Stimulated activated CD4-positive, alpha-beta T cell treated with anti-CD3 and anti-CD28 coated beads, Interleukin-2, amount 100 ng/mL, for 24 hours (primary cell): ENCODE results near the gene GLI3.

Experiments
- DNase-seq, 2 donors: peaks; one replicate each; pipeline ENCODE4 v3.0.0-alpha.2; 2020

GLI3 gene

DNA sequence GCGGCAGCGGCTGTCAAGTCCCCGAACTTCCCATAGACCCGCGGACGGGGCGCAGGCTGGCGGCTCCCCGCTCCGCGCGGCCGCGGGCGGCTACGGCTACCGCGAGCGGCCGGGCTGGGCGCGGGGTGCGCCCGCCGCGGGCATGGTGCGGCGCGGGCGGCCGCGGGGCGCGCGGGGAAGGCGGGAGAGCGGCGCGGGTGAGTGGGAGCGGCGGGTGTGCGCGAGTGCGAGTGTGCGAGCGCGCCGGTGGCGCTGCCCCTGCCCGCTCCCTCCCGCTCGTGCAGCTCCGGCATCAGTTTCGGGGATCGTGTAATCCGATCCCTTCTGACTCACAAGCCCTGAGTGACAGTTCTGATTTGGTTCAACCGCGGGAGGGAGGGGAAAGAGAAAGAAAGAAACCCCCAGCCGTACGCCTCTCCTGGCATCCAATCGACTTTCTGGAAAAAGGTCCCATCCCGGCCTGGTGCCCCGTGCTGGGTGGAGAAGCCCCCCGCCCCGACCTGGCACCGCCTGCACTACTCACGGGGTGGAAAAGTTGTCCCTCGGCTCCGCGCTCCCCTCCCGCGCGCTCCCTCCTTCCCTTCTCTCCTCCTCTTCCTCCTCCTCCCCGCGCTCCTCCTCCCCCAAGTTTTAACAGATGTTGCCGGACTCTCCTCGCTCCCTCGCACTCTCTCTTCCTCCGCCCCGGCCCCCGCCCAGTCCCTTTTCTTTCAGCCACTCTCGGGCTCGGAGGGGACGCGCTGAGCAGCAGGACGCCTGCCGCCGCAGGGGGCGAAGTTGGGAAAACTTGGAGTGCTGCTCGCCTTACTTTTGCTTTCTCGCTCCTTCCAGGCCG is at the start of gene GLI3:
GLI3 (minus strand) TSS at position 234 of the 835 bp plus-strand sequence. CDS start 13,956 bp downstream, outside the sequence.
- DNase-seq = peak in 1 of 2 donors; percentile 41

DNA sequence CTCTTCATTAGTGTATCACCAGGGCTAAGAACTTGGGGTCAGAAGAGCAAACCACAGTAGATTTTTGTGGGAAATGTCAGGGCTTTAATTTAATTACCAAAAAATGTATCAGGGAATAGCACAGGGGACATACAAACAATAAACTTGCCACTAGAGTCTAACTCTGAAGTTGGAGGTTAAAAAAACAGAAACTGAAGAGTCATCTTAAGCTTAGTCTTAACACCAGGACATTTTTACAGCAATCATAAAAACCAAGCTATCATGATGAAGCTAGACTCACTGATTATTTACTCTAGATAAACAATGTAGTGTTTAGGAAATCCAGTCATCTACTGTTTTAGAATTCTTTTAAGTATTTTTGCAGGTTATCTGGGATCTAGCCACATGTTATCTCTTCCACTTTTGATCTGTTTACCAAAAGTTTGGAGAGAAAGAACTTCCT is 48.4 kb upstream of the GLI3 start:
- DNase-seq = no peak

DNA sequence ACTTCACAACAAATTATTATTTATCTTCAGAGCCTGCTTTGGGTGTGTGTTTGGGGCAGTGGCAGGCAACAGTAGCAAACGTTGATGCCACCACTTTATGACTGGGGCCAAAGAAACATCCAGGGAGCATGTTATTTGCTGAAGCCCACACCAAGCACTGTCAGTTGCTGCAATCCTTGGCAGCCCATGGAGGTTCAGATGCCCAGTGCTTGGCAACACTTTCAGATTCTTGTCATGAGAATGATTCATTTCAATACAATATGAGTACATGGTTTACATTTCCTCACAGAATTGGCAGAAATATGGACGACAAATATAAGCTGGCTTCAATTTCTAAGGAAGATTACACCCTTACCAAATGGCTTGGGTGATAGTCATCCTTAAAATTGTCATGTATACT is 46.5 kb upstream of the GLI3 start:
- no peak for DNase-seq

DNA sequence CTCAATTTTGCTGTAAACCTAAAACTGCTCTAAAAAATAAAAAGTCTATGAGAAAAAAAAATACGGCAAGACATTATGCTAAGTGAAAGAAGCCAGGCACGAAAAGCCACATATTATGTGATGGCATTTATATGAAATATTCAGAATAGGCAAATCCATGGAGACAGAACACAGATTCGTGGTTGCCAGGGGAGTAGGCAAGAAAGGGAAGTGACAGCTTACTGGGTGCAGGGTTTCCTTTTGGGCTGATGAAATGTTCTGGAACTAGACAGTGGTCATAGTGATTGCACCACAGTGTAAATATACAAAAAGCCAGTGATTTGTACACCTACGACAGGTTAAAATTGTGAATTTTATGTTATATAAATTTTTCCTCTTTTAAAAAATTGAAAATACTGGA is 41.3 kb upstream of the GLI3 start:
- DNase-seq = no peak

- no peak for DNase-seq
Measured at GRCh38 chr7:42274053-42274452, 37.0 kb upstream of the GLI3 start.

DNA sequence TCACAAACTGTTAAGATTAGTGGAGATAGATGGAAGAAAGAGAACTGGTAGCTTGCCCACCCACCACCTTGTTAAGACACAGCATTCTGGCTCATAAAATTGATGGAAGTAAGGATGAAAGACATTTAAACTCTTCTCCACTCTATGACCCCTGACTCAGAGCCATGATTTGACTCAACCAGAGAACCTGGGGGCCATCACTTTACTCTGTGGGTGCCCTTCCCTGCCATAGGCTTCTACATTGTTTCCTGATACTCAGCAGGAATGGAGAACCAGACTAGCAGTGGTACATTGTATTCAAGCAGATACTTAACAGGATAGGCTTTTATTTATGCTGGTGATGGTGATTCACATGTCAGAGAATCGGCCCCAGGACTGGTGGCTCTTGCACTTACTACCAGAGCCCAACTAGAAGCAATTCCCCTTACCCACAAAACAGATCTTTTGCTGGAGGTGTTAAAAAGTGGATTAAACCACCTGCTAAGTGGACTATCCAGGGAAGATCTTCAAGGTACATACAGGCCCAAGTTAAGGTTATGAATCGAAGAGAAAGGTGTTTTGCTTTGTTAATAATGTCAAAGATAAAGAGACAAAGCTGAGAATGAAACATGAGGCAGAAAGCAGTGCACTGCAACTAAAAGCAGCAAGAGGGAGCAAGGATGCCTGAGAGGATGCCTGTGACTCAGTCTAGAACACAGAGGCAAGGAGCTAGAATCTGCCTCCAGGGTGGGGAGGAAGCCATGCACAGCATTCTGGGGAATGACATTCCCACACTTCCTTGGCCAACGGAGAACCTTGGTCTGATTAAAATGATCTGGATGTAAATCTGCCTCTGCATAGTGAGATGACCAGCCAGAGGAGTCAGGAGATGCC is 36.0 kb upstream of the GLI3 start:
- DNase-seq = no peak

GRCh38 chr7:42269161-42269560 is 32.2 kb upstream of the GLI3 start:
- no peak for DNase-seq

DNA sequence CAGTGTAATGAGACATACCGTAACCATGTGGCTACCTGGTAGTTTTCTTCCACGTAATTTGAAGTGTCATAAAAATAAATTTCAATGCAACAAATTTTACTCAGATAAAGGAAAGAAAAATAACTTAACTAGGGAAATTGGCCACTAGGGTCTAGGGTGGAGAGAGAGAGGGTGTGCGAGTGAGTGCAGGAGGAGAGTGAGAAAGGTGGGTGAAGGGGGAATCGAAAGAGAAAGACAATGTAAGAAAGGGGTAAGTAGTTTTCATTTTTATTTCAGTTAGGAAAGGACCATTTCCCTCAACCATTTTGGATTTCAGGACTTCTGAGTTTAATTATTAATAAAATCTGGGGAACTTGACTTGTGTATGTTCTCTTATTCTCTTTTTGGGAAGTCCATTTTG is 27.7 kb upstream of the GLI3 start:
- no peak for DNase-seq

DNA sequence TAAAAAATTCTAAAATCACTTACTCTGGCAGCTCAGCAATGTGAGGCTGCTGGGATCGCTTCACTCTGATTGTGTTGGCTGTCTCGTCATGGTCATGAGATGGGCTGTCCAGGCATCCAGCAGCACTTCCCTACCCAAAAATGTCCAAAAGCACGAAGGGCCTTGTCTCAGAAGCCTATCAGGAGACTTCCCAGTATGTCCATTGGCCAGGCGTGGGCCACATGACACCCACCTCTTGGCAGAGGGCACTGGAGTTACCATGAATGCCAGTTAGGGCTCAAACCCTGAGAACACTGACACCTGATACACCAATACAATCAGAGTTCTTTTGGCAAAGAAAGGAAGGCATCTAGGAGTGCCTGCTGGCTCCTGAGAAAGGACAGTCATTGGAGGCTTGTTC is 27.0 kb upstream of the GLI3 start:
- no peak for DNase-seq

- DNase-seq = no peak
Measured at GRCh38 chr7:42262964-42263363, 26.0 kb upstream of the GLI3 start.

DNA sequence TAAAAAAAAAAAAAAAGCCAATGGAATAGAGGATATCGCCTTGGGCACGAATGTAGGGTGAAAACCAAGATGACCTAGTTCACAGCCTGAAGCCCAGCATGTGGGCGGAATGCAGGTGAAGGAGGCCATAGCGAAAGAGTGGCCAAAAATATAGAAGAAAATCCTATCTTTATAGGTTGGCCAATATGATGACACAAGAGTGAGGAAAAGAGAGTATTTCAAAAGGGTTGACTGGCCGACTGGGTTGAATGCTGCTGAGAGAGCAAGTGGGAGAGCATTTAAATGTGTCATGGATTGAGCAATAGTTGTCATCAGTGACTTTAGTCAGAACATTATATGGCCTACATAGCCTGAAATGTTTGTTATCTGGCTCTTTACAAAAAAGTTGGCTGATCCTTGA is 17.2 kb upstream of the GLI3 start:
- no peak for DNase-seq

- DNase-seq = no peak
Measured at GRCh38 chr7:42253316-42253715, 16.3 kb upstream of the GLI3 start.

DNA sequence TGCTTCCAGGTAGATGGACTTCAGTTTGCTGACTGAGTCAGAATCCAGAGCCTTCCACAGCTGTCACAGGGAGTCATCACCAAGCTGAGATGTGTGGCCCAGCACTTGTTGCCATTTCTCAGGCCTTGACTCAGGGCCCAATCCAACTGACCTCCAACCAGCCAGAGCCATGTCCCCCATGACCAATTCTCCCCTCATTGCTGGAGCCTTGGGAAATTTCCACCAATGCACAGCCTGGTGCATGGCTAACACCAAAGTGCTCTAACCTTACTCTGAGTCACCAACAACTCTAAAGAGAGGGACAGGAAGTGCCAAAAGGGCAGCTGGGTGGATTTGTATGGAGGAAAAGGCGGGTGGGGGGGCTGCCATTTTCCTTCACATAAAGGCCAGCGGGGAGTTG is 13.4 kb upstream of the GLI3 start:
- DNase-seq = no peak

- DNase-seq = no peak
Measured at GRCh38 chr7:42248579-42248978, 11.6 kb upstream of the GLI3 start.

DNA sequence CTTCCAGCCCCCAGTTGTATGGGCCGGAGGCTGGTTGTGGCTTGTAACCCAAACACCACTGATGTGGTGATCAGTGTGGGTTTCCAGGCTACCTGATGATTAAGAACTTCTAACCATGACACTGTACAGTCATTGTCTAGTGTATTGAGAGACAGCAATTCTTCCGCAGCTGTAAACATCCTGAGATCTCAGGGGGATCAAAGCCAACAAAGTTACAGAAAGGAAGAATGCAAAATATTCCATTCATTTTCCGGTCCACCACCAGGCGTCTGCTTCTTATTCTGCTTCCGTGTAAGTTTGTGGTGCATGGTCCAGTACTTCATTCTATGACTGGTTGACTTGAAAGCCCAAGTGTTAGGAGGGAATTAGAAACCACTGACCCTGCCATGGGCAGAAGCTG is 10.3 kb upstream of the GLI3 start:
- no peak for DNase-seq

GRCh38 chr7:42244828-42245227 is 7.8 kb upstream of the GLI3 start:
- DNase-seq = no peak

GRCh38 chr7:42242381-42242780 is 5.4 kb upstream of the GLI3 start:
- DNase-seq = no peak

- no peak for DNase-seq
Measured at GRCh38 chr7:42241424-42241823, 4.4 kb upstream of the GLI3 start.

DNA sequence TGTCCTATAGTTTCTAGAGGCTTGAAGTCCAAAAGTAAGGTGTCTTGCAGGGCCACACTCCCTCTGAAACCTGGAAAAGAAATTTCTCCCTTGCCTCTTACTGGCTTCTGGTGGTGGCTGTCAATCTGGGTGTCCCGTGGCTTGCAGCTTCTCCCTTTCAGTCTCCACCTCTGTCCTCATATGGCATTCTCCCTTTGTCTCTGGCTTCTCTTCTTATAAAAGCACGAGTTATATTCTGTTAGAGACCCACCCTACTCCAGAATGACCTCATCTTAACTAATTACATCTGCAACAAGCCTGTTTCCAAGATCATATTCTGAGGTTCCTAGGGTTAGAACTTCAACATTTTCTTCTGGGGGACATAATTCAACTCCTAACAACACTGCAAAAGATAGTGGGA is 3.4 kb upstream of the GLI3 start:
- no peak for DNase-seq

- DNase-seq = no peak
Measured at GRCh38 chr7:42238709-42239366, 1.8 kb upstream of the GLI3 start.

DNA sequence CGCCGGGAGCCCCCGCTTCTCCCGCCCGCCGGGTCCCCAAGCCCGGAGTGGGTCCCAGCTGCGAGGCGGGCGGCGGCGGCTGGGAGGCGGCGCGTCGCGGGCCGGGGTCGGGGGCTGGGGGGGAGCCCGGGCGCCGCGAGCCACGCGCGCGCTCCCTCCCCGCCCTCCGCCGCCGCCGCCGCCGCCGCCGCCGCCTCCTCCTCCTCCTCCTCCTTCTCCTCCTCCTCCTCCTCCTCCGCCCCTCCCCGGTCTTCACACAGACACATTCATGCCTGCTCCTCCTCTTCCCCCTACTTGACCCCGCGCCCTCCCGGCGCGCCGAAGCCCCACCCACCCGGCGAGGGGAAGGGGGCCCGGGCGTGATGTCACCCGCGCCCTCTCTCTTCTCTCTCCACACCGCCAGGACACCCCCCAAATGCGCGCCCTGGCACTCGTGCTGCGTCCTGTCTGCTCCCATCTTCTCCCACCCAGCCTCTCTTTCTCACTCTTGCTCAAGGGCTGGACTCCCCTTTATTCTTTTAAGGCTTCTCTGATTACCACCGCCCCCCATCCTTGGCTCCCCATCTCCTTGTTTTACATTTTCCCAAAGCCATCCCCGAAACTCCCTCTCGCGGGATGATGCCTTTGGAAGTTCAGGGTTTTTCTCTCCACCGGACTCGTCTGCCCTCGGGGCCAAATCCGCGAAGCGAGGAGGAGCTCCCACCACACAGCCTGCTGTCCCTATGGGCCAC is 967 bp upstream of the GLI3 start:
- DNase-seq = peak in 1 of 2 donors; percentile 16

GRCh38 chr7:42236266-42236975 is 588 bp downstream of the GLI3 start:
- peak in 1 of 2 donors; percentile 14 for DNase-seq
